ENCODE measurements around the gene ERGIC1.

DNA sequence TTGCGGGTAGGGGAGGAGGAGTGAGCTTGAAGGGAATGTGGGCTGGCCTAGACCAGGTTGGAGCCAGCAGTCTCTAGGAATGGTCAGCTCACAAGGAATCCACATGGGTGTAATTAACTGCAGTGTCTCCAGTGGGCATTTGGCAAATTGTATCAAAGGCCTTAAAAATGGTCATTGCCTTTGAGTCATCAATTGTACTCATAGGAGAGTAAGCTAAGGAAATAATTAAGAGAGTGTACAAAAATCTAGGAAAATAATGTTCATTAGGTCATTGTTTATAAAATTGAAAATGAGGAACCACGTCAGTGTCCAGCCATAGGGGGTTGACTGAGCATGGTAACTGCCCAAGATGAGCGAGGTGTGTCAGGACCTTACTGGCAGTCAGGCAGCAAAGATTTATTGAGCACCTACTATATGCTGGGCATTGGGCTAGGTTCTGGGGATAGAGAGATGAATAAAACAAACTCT lies 95.4 kb downstream of the ERGIC1 start:
- TF ChIP-seq, protein P1, sequence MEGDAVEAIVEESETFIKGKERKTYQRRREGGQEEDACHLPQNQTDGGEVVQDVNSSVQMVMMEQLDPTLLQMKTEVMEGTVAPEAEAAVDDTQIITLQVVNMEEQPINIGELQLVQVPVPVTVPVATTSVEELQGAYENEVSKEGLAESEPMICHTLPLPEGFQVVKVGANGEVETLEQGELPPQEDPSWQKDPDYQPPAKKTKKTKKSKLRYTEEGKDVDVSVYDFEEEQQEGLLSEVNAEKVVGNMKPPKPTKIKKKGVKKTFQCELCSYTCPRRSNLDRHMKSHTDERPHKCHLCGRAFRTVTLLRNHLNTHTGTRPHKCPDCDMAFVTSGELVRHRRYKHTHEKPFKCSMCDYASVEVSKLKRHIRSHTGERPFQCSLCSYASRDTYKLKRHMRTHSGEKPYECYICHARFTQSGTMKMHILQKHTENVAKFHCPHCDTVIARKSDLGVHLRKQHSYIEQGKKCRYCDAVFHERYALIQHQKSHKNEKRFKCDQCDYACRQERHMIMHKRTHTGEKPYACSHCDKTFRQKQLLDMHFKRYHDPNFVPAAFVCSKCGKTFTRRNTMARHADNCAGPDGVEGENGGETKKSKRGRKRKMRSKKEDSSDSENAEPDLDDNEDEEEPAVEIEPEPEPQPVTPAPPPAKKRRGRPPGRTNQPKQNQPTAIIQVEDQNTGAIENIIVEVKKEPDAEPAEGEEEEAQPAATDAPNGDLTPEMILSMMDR (IDR thresholded peaks at IDR 0.05) = no peak
- TF ChIP-seq POLR2A (IDR thresholded peaks at IDR 0.05) = no peak

All from testis (tissue), 2 donors.